Measurements from ENCODE around the gene GIMAP2. TPM values are rescaled to one million over a fixed set of nuclear protein-coding genes. Genes with fewer than 3 reads are reported as not detected.

GIMAP2 gene
- total RNA-seq, 2 experiments from 2014 or later, result 38.8 to 44.1 TPM

- ChIA-PET CTCF (interaction anchor here (1.4 kb wide), 1 partner anchor 18 kb away, joined by 6 read pairs; the partner anchor contains the start of gene GIMAP1), POLR2A (interaction anchor here (1.2 to 1.5 kb wide), 4 partner anchors 14 to 219 kb away, joined by 3 to 5 read pairs (median 4); no protein-coding TSS in a partner anchor)
- intact Hi-C loops (cut with micrococcal nuclease), result loop anchor here (2.0 kb wide), 2 partner anchors 49 to 167 kb away; partner anchors contain the start of genes GIMAP2 and GIMAP4
- Mint-ChIP-seq H3K9me3 (no peaks in the 10 kb centered on the region), H3K27me3 (no peaks in the 10 kb centered on the region), H3K4me1 (ENCODE audit: low read depth) (peaks cover 71% of the 10 kb centered on the region), H3K36me3 (peaks cover 20% of the 10 kb centered on the region), H3K4me3 (peak overlapping the region; percentile 38), H3K27ac (peak overlapping the region; percentile 97)
- peak; percentile 84 for DNase-seq
These were observed 48.7 kb downstream of the GIMAP2 start for GRCh38 chr7:150734254-150734653.

DNA sequence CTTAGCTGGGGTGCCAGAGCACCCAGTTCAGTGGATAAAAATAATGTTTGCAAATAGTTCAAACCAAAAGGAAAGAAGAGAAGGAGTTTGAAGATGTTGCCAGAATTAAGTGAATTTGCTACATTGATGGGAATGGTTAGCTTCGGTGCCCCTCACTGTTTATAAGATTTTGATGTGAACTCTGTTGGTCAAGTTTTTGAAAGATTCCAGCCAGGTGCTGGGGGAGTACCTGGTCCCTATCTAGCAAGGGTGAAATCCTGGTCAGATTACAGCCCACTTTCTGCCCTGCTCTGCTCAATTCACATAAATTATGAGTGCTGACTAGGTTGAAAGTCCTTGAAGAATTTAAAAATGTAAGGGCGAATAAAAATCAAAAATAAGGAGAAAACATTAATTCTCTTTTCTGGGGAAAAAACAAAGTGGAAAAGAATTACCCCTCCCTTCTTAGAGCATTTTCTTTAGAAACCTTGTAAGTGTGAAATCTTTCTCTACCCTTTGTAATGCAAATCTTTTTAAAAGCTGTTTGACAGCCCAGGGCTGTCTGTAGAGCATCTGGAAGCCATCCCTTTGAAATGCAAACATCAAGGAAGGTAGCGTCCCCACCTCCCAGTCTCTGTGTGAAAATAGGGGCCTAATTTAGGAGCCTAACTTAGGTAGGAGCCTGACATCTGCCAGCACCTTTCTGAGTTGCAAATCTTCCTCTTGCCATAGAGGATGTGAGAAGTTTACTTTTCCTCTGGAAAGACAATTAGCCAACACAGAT is 50.3 kb downstream of the GIMAP2 start:
- POLR2A ChIA-PET, result interaction anchor here (1.0 to 3.9 kb wide), 6 partner anchors 19 to 221 kb away, joined by 3 to 45 read pairs (median 4); partner anchors contain the start of gene GIMAP1
- CTCF ChIA-PET, result interaction anchor here (1.0 to 1.4 kb wide), 4 partner anchors 15 to 284 kb away, joined by 3 to 6 read pairs (median 4); partner anchors contain the start of gene GIMAP1
- no peak for DNase-seq
- no peaks in the 10 kb centered on the region for H3K9me3 Mint-ChIP-seq
- H3K27ac Mint-ChIP-seq, result peak overlapping the region; percentile 97
- H3K4me1 Mint-ChIP-seq (ENCODE audit: low read depth), result peaks cover 69% of the 10 kb centered on the region
- intact Hi-C loops (cut with micrococcal nuclease), result loop anchor here (2.0 kb wide), 2 partner anchors 51 to 169 kb away; partner anchors contain the start of genes GIMAP2 and GIMAP4
- H3K27me3 Mint-ChIP-seq, result no peaks in the 10 kb centered on the region
- peaks cover 30% of the 10 kb centered on the region for H3K36me3 Mint-ChIP-seq
- H3K4me3 Mint-ChIP-seq, result peak overlapping the region; percentile 87

DNA sequence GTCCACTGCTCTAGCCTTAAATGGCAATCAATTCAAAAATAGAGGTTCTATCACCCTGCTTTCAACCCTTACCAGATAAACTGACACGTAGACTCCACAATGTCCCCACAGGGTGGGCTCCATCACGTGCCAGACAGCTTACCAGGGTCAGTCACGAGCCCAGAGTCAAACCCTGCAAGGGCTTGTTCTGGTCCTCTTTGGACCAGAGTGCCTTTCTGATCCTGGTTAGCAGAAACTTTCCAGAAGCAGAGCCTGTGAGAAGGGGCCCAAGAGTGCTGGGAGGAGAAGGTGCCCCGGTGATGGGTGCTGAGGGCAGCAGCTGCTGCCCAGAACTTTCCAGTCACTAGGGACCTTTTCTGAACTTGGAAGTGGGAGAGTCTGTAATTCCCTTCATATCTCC is 51.4 kb downstream of the GIMAP2 start:
- DNase-seq, result no peak
- Mint-ChIP-seq H3K4me1 (ENCODE audit: low read depth) (peaks cover 72% of the 10 kb centered on the region), H3K36me3 (peaks cover 41% of the 10 kb centered on the region), H3K27ac (peak overlapping the region; percentile 97), H3K9me3 (no peaks in the 10 kb centered on the region), H3K4me3 (peak overlapping the region; percentile 87), H3K27me3 (no peaks in the 10 kb centered on the region)
- POLR2A ChIA-PET, result interaction anchor here (0.6 to 3.9 kb wide), 14 partner anchors 10 to 286 kb away, joined by 3 to 45 read pairs (median 10); partner anchors contain the start of genes GIMAP1, GIMAP2, GIMAP4 and GIMAP6
- CTCF ChIA-PET, result interaction anchor here (0.8 to 3.2 kb wide), 4 partner anchors 21 to 288 kb away, joined by 4 to 10 read pairs (median 5); partner anchors contain the start of genes GIMAP1, GIMAP2 and GIMAP6
- intact Hi-C loops (cut with micrococcal nuclease), result no loop called here

DNA sequence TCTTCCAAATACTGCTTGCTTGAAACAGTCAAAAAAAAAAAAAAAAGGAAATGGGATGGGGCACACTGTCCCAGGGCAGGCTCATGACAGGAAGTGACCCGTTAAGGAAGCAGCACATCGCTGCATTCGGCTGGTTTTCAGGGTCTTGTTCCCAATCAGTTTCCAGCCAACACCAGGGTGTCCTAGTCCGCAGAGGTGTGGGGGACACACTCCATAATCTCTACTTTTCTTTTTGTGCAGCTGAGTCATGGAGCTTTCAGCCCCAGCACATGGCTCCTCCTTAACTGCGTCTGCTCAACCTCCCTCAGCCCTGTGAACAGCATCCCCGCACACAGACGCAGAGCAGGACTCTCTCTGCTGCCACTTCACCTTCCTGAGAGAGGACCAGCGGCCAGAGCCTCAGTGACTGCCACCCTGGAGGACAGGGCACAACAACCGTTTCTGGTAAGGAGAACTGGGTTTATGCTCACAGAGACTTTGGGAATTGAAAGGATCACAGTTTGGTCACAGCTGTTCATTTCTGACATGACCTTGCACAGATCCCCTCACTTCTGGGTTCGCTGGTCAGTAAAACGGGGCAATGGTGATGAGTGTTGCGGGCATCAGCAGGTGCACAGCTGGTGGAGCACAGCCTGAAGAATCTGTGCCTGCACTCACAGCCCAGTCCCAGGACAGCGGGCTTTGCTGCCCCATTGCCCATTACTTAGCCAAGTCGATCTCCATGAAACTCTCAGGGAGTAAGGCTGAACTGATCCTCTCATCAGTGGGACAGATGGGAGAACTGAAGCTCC is 52.0 kb downstream of the GIMAP2 start, which contains the start of gene GIMAP5:
TSS of gene GIMAP5 (plus strand) at position 154 of the 791 bp plus-strand sequence. CDS start 3,467 bp downstream, outside the sequence.
- Mint-ChIP-seq H3K9me3 (no peaks in the 10 kb centered on the region), H3K27me3 (no peaks in the 10 kb centered on the region), H3K27ac (peak within 1 kb of the TSS; percentile 97), H3K4me1 (ENCODE audit: low read depth) (peaks cover 72% of the 10 kb centered on the region), H3K4me3 (peak within 1 kb of the TSS; percentile 87), H3K36me3 (peaks cover 47% of the 10 kb centered on the region)
- intact Hi-C loops (cut with micrococcal nuclease), result loop anchor here (1.0 kb wide), 2 partner anchors 21 to 169 kb away; partner anchors contain the start of gene GIMAP1
- CTCF ChIA-PET, result interaction anchor here (0.8 to 3.2 kb wide), 8 partner anchors 11 to 289 kb away, joined by 4 to 10 read pairs (median 6); partner anchors contain the start of genes GIMAP1, GIMAP2, GIMAP6 and GIMAP8
- POLR2A ChIA-PET, result interaction anchor here (0.6 to 3.9 kb wide), 20 partner anchors 10 to 291 kb away, joined by 3 to 45 read pairs (median 5); partner anchors contain the start of genes GIMAP1, GIMAP2, GIMAP4 and GIMAP6
- DNase-seq, result peak; percentile 77

GRCh38 chr7:150738092-150738491 is 52.6 kb downstream of the GIMAP2 start:
- ChIA-PET POLR2A (interaction anchor here (0.6 to 3.9 kb wide), 18 partner anchors 9 to 292 kb away, joined by 3 to 45 read pairs (median 7); partner anchors contain the start of genes GIMAP1, GIMAP2, GIMAP4 and GIMAP6), CTCF (interaction anchor here (1.0 to 3.2 kb wide), 7 partner anchors 10 to 289 kb away, joined by 4 to 10 read pairs (median 6); partner anchors contain the start of genes GIMAP1, GIMAP2 and GIMAP8)
- intact Hi-C loops (cut with micrococcal nuclease), result loop anchor here (1.0 kb wide), 2 partner anchors 22 to 170 kb away; partner anchors contain the start of gene GIMAP1
- no peaks in the 10 kb centered on the region for H3K9me3 Mint-ChIP-seq
- peaks cover 53% of the 10 kb centered on the region for H3K36me3 Mint-ChIP-seq
- DNase-seq, result no peak
- H3K4me1 Mint-ChIP-seq (ENCODE audit: low read depth), result peaks cover 72% of the 10 kb centered on the region
- no peaks in the 10 kb centered on the region for H3K27me3 Mint-ChIP-seq
- peak overlapping the region; percentile 87 for H3K4me3 Mint-ChIP-seq
- H3K27ac Mint-ChIP-seq, result peak overlapping the region; percentile 97

- DNase-seq, result no peak
- CTCF ChIA-PET, result interaction anchor here (1.0 to 3.2 kb wide), 7 partner anchors 9 to 289 kb away, joined by 4 to 10 read pairs (median 6); partner anchors contain the start of genes GIMAP1, GIMAP2 and GIMAP8
- Mint-ChIP-seq H3K27me3 (no peaks in the 10 kb centered on the region), H3K4me3 (peak overlapping the region; percentile 87), H3K36me3 (peaks cover 58% of the 10 kb centered on the region), H3K9me3 (no peaks in the 10 kb centered on the region), H3K4me1 (ENCODE audit: low read depth) (peaks cover 72% of the 10 kb centered on the region), H3K27ac (peak overlapping the region; percentile 97)
- POLR2A ChIA-PET, result interaction anchor here (0.6 to 3.9 kb wide), 16 partner anchors 8 to 292 kb away, joined by 3 to 45 read pairs (median 9); partner anchors contain the start of genes GIMAP1, GIMAP2, GIMAP4 and GIMAP6
- intact Hi-C loops (cut with micrococcal nuclease), result loop anchor here (1.0 kb wide), 2 partner anchors 22 to 170 kb away; partner anchors contain the start of gene GIMAP1
These were observed 53.1 kb downstream of the GIMAP2 start for GRCh38 chr7:150738591-150739001.

GRCh38 chr7:150739033-150739432 is 53.5 kb downstream of the GIMAP2 start:
- Mint-ChIP-seq H3K27ac (peak overlapping the region; percentile 97), H3K36me3 (peaks cover 61% of the 10 kb centered on the region), H3K9me3 (no peaks in the 10 kb centered on the region), H3K4me1 (ENCODE audit: low read depth) (peaks cover 72% of the 10 kb centered on the region), H3K4me3 (peak overlapping the region; percentile 87), H3K27me3 (no peaks in the 10 kb centered on the region)
- intact Hi-C loops (cut with micrococcal nuclease), result no loop called here
- no peak for DNase-seq
- ChIA-PET POLR2A (interaction anchor here (0.8 to 3.9 kb wide), 14 partner anchors 8 to 290 kb away, joined by 3 to 45 read pairs (median 10); partner anchors contain the start of genes GIMAP1, GIMAP2, GIMAP4 and GIMAP6), CTCF (interaction anchor here (1.0 to 3.2 kb wide), 5 partner anchors 16 to 290 kb away, joined by 4 to 10 read pairs (median 6); partner anchors contain the start of genes GIMAP1 and GIMAP8)

GRCh38 chr7:150740053-150740452 is 54.5 kb downstream of the GIMAP2 start:
- no peaks in the 10 kb centered on the region for H3K9me3 Mint-ChIP-seq
- H3K36me3 Mint-ChIP-seq, result peaks cover 71% of the 10 kb centered on the region
- H3K4me3 Mint-ChIP-seq, result peak overlapping the region; percentile 87
- peaks cover 72% of the 10 kb centered on the region for H3K4me1 Mint-ChIP-seq (ENCODE audit: low read depth)
- DNase-seq, result peak; percentile 65
- intact Hi-C loops (cut with micrococcal nuclease), result no loop called here
- CTCF ChIA-PET, result interaction anchor here (2.3 to 3.2 kb wide), 4 partner anchors 16 to 291 kb away, joined by 6 to 14 read pairs (median 10); partner anchors contain the start of gene GIMAP1
- no peaks in the 10 kb centered on the region for H3K27me3 Mint-ChIP-seq
- POLR2A ChIA-PET, result interaction anchor here (1.4 to 3.1 kb wide), 2 partner anchors 54 to 225 kb away, joined by 3 to 14 read pairs; partner anchors contain the start of gene GIMAP7
- H3K27ac Mint-ChIP-seq, result peak overlapping the region; percentile 97

DNA sequence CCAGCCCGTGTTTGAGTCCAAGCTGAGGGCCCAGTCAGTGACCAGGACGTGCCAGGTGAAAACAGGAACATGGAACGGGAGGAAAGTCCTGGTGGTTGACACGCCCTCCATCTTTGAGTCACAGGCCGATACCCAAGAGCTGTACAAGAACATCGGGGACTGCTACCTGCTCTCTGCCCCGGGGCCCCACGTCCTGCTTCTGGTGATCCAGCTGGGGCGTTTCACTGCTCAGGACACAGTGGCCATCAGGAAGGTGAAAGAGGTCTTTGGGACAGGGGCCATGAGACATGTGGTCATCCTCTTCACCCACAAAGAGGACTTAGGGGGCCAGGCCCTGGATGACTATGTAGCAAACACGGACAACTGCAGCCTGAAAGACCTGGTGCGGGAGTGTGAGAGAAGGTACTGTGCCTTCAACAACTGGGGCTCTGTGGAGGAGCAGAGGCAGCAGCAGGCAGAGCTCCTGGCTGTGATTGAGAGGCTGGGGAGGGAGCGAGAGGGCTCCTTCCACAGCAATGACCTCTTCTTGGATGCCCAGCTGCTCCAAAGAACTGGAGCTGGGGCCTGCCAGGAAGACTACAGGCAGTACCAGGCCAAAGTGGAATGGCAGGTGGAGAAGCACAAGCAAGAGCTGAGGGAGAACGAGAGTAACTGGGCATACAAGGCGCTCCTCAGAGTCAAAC is 56.9 kb downstream of the GIMAP2 start:
- H3K4me1 Mint-ChIP-seq (ENCODE audit: low read depth), result peaks cover 76% of the 10 kb centered on the region
- peaks cover 79% of the 10 kb centered on the region for H3K36me3 Mint-ChIP-seq
- POLR2A ChIA-PET, result interaction anchor here (0.7 to 3.1 kb wide), 9 partner anchors 9 to 295 kb away, joined by 4 to 14 read pairs (median 5); partner anchors contain the start of genes GIMAP1, GIMAP2 and GIMAP7
- H3K4me3 Mint-ChIP-seq, result peak overlapping the region; percentile 87
- DNase-seq, result peak; percentile 67
- no peaks in the 10 kb centered on the region for H3K9me3 Mint-ChIP-seq
- H3K27me3 Mint-ChIP-seq, result no peaks in the 10 kb centered on the region
- CTCF ChIA-PET, result interaction anchor here (0.9 to 2.9 kb wide), 9 partner anchors 10 to 296 kb away, joined by 3 to 14 read pairs (median 5); partner anchors contain the start of genes GIMAP1 and GIMAP8
- peak overlapping the region; percentile 97 for H3K27ac Mint-ChIP-seq
- intact Hi-C loops (cut with micrococcal nuclease), result no loop called here
